ENCODE results near the gene GNB1L.

Gene GNB1L

GRCh38 chr22:19747551-19747950 lies 107.1 kb downstream of the GNB1L start:
- H3K9me3 ChIP-seq (ENCODE audit: low read depth, low read length): no peaks in the 10 kb centered on the region
- no peak for TF ChIP-seq FOXP2 (optimal IDR thresholded peaks at IDR 0.05; ENCODE audit: control extremely low read depth, extremely low read length, insufficient read depth)
- TF ChIP-seq EZH2 (IDR thresholded peaks at IDR 0.05): no peak
- TF ChIP-seq POLR2AphosphoS5 (IDR thresholded peaks at IDR 0.05; ENCODE audit: borderline replicate concordance, low read depth, low read length): no peak
- H3K27ac ChIP-seq: no peak overlapping the region
- H3K9ac ChIP-seq (ENCODE audit: insufficient read length): no peak overlapping the region
- H3K4me3 ChIP-seq: no peak overlapping the region
- H3K36me3 ChIP-seq (ENCODE audit: insufficient read depth, low read length): no peaks in the 10 kb centered on the region
- DNase-seq (ENCODE audit: low read depth, low spot score): no peak

- Histone ChIP-seq H3K9me3 (ENCODE audit: low read depth, low read length) (no peaks in the 10 kb centered on the region), H3K4me3 (no peak overlapping the region), H3K36me3 (ENCODE audit: insufficient read depth, low read length) (no peaks in the 10 kb centered on the region), H3K9ac (ENCODE audit: insufficient read length) (no peak overlapping the region), H3K27ac (no peak overlapping the region)
- TF ChIP-seq EZH2 (IDR thresholded peaks at IDR 0.05): no peak
- no peak for TF ChIP-seq FOXP2 (optimal IDR thresholded peaks at IDR 0.05; ENCODE audit: control extremely low read depth, extremely low read length, insufficient read depth)
- no peak for TF ChIP-seq POLR2AphosphoS5 (IDR thresholded peaks at IDR 0.05; ENCODE audit: borderline replicate concordance, low read depth, low read length)
- no peak for DNase-seq (ENCODE audit: low read depth, low spot score)
These were observed 107.9 kb downstream of the GNB1L start for GRCh38 chr22:19746726-19747125.

- TF ChIP-seq FOXP2 (optimal IDR thresholded peaks at IDR 0.05; ENCODE audit: control extremely low read depth, extremely low read length, insufficient read depth) (no peak), POLR2AphosphoS5 (IDR thresholded peaks at IDR 0.05; ENCODE audit: borderline replicate concordance, low read depth, low read length) (no peak), EZH2 (IDR thresholded peaks at IDR 0.05) (no peak)
- H3K9me3 ChIP-seq (ENCODE audit: low read depth, low read length): no peaks in the 10 kb centered on the region
- no peaks in the 10 kb centered on the region for H3K36me3 ChIP-seq (ENCODE audit: insufficient read depth, low read length)
- no peak for DNase-seq (ENCODE audit: low read depth, low spot score)
- H3K4me3 ChIP-seq: no peak overlapping the region
- H3K9ac ChIP-seq (ENCODE audit: insufficient read length): no peak overlapping the region
- no peak overlapping the region for H3K27ac ChIP-seq
These were observed 109.2 kb downstream of the GNB1L start for GRCh38 chr22:19745155-19746101.

- Histone ChIP-seq H3K27ac (no peak overlapping the region), H3K9ac (ENCODE audit: insufficient read length) (no peak overlapping the region), H3K4me3 (no peak overlapping the region), H3K9me3 (ENCODE audit: low read depth, low read length) (no peaks in the 10 kb centered on the region), H3K36me3 (ENCODE audit: insufficient read depth, low read length) (no peaks in the 10 kb centered on the region)
- DNase-seq (ENCODE audit: low read depth, low spot score): no peak
- no peak for TF ChIP-seq FOXP2 (optimal IDR thresholded peaks at IDR 0.05; ENCODE audit: control extremely low read depth, extremely low read length, insufficient read depth)
- TF ChIP-seq EZH2 (IDR thresholded peaks at IDR 0.05): no peak
- TF ChIP-seq POLR2AphosphoS5 (IDR thresholded peaks at IDR 0.05; ENCODE audit: borderline replicate concordance, low read depth, low read length): no peak
These were observed 110.2 kb downstream of the GNB1L start for GRCh38 chr22:19744350-19745006.

- no peak for TF ChIP-seq FOXP2 (optimal IDR thresholded peaks at IDR 0.05; ENCODE audit: control extremely low read depth, extremely low read length, insufficient read depth)
- TF ChIP-seq POLR2AphosphoS5 (IDR thresholded peaks at IDR 0.05; ENCODE audit: borderline replicate concordance, low read depth, low read length): no peak
- TF ChIP-seq EZH2 (IDR thresholded peaks at IDR 0.05): no peak
- H3K36me3 ChIP-seq (ENCODE audit: insufficient read depth, low read length): no peaks in the 10 kb centered on the region
These were observed 111.0 kb downstream of the GNB1L start for GRCh38 chr22:19743651-19744050.

GRCh38 chr22:19743081-19743480 lies 111.6 kb downstream of the GNB1L start:
- Histone ChIP-seq H3K4me3 (no peak overlapping the region), H3K9me3 (ENCODE audit: low read depth, low read length) (no peaks in the 10 kb centered on the region), H3K36me3 (ENCODE audit: insufficient read depth, low read length) (no peaks in the 10 kb centered on the region), H3K27ac (no peak overlapping the region), H3K9ac (ENCODE audit: insufficient read length) (no peak overlapping the region)
- no peak for TF ChIP-seq FOXP2 (optimal IDR thresholded peaks at IDR 0.05; ENCODE audit: control extremely low read depth, extremely low read length, insufficient read depth)
- no peak for DNase-seq (ENCODE audit: low read depth, low spot score)

More at GRCh38 chr22:19743651-19744050, 111.0 kb downstream of the GNB1L start:
- H3K4me3 ChIP-seq: no peak overlapping the region
- no peaks in the 10 kb centered on the region for H3K9me3 ChIP-seq (ENCODE audit: low read depth, low read length)
- no peak overlapping the region for H3K9ac ChIP-seq (ENCODE audit: insufficient read length)
- no peak overlapping the region for H3K27ac ChIP-seq
- DNase-seq (ENCODE audit: low read depth, low spot score): no peak

GRCh38 chr22:19742160-19743066 lies 112.3 kb downstream of the GNB1L start:
- Histone ChIP-seq H3K4me3 (no peak overlapping the region), H3K9me3 (ENCODE audit: low read depth, low read length) (no peaks in the 10 kb centered on the region), H3K9ac (ENCODE audit: insufficient read length) (no peak overlapping the region), H3K36me3 (ENCODE audit: insufficient read depth, low read length) (no peaks in the 10 kb centered on the region), H3K27ac (no peak overlapping the region)
- no peak for TF ChIP-seq POLR2AphosphoS5 (IDR thresholded peaks at IDR 0.05; ENCODE audit: borderline replicate concordance, low read depth, low read length)
- TF ChIP-seq FOXP2 (optimal IDR thresholded peaks at IDR 0.05; ENCODE audit: control extremely low read depth, extremely low read length, insufficient read depth): no peak
- TF ChIP-seq EZH2 (IDR thresholded peaks at IDR 0.05): no peak
- no peak for DNase-seq (ENCODE audit: low read depth, low spot score)

GRCh38 chr22:19741053-19741452 lies 113.6 kb downstream of the GNB1L start:
- no peak for DNase-seq (ENCODE audit: low read depth, low spot score)
- H3K36me3 ChIP-seq (ENCODE audit: insufficient read depth, low read length): no peaks in the 10 kb centered on the region

More at GRCh38 chr22:19741053-19741452, 113.6 kb downstream of the GNB1L start:
- H3K4me3 ChIP-seq: no peak overlapping the region
- TF ChIP-seq EZH2 (IDR thresholded peaks at IDR 0.05): no peak
- TF ChIP-seq POLR2AphosphoS5 (IDR thresholded peaks at IDR 0.05; ENCODE audit: borderline replicate concordance, low read depth, low read length): no peak
- no peak for TF ChIP-seq FOXP2 (optimal IDR thresholded peaks at IDR 0.05; ENCODE audit: control extremely low read depth, extremely low read length, insufficient read depth)
- no peak overlapping the region for H3K9ac ChIP-seq (ENCODE audit: insufficient read length)
- H3K9me3 ChIP-seq (ENCODE audit: low read depth, low read length): no peaks in the 10 kb centered on the region
- H3K27ac ChIP-seq: no peak overlapping the region

All from SK-N-MC (cell line).